Measurements from ENCODE around the gene VWA2.

VWA2 gene

GRCh38 chr10:114239117-114239993 lies at the start of gene VWA2:
Gene VWA2, plus strand, starts transcription at chr10:114239254. Its CDS starts 9,460 bp downstream, at chr10:114248714.
- no peak for DNase-seq

- DNase-seq, result no peak
Measured at GRCh38 chr10:114189700-114190099, 49.4 kb upstream of the VWA2 start.

GRCh38 chr10:114195079-114195478 lies 44.0 kb upstream of the VWA2 start:
- DNase-seq, result no peak

GRCh38 chr10:114199239-114199638 lies 39.8 kb upstream of the VWA2 start:
- no peak for DNase-seq

GRCh38 chr10:114202812-114203211 lies 36.2 kb upstream of the VWA2 start:
- no peak for DNase-seq

- DNase-seq, result no peak
Measured at GRCh38 chr10:114206902-114207301, 32.2 kb upstream of the VWA2 start.

- no peak for DNase-seq
Measured at GRCh38 chr10:114207349-114207748, 31.7 kb upstream of the VWA2 start.

GRCh38 chr10:114208351-114208750 lies 30.7 kb upstream of the VWA2 start:
- DNase-seq, result no peak

- no peak for DNase-seq
Measured at GRCh38 chr10:114212153-114212552, 26.9 kb upstream of the VWA2 start.

GRCh38 chr10:114215033-114215432 lies 24.0 kb upstream of the VWA2 start:
- DNase-seq, result no peak

- DNase-seq, result no peak
Measured at GRCh38 chr10:114220281-114220680, 18.8 kb upstream of the VWA2 start.

GRCh38 chr10:114221235-114221634 lies 17.8 kb upstream of the VWA2 start:
- DNase-seq, result no peak

- DNase-seq, result no peak
Measured at GRCh38 chr10:114223066-114223465, 16.0 kb upstream of the VWA2 start.

- DNase-seq, result no peak
Measured at GRCh38 chr10:114228156-114228555, 10.9 kb upstream of the VWA2 start.

GRCh38 chr10:114232561-114233176 lies 6.4 kb upstream of the VWA2 start:
- DNase-seq, result no peak

- no peak for DNase-seq
Measured at GRCh38 chr10:114233482-114233881, 5.6 kb upstream of the VWA2 start.

- DNase-seq, result no peak
Measured at GRCh38 chr10:114234132-114234531, 4.9 kb upstream of the VWA2 start.

- no peak for DNase-seq
Measured at GRCh38 chr10:114239994-114240345, 916 bp downstream of the VWA2 start.

- DNase-seq, result no peak
Measured at GRCh38 chr10:114242235-114242634, 3.2 kb downstream of the VWA2 start.

- DNase-seq, result no peak
Measured at GRCh38 chr10:114243661-114244060, 4.6 kb downstream of the VWA2 start.

- DNase-seq, result no peak
Measured at GRCh38 chr10:114244126-114244525, 5.1 kb downstream of the VWA2 start.

GRCh38 chr10:114245121-114245791 lies 6.2 kb downstream of the VWA2 start:
- DNase-seq, result no peak

- DNase-seq, result no peak
Measured at GRCh38 chr10:114246679-114247305, 7.7 kb downstream of the VWA2 start.
